Right lobe of liver (tissue), 6 donors: Measurements from ENCODE around the gene LPO. TPM values are rescaled to one million over a fixed set of nuclear protein-coding genes. Genes with fewer than 3 reads are reported as not detected.
A peak's percentile ranks its signal among the peaks of the same experiment; 100 is the strongest.

ENCODE experiments used
- ATAC-seq, 4 donors: fragments of 200-7000 bp; cut with Tn5 transposase; one replicate each; pipeline ENCODE4 v1.9.1; 2020; ENCODE audit warnings: mild to moderate bottlenecking in 4 of 4, moderate library complexity in 4 of 4
- DNase-seq, 3 donors: peaks; one replicate each; pipeline ENCODE4 v3.0.0-alpha.2; 2020
- H3K27ac ChIP-seq, 3 donors: fragments of 200-600 bp; one replicate each; pipeline ENCODE4 v1.8.0; 2022
- H3K27me3 ChIP-seq, 2 donors: fragments of 200-600 bp; one replicate each; pipeline ENCODE4 v1.8.0; 2022
- H3K36me3 ChIP-seq, 4 donors: fragments of 200-600 bp; sonication (generic) in 1 of 4; one replicate each; pipeline versions ENCODE4 v1.5.1 to v1.8.0; 2017 to 2022; ENCODE audit warnings: control low read depth in 1 of 4
- H3K4me1 ChIP-seq, 4 donors: fragments of 200-600 bp; sonication (generic) in 1 of 4; one replicate each; pipeline versions ENCODE4 v1.5.1 to v1.8.0; 2017 to 2022; ENCODE audit warnings: control low read depth in 1 of 4
- H3K4me3 ChIP-seq, 3 donors: fragments of 200-600 bp; one replicate each; pipeline ENCODE4 v1.8.0; 2022
- H3K9me3 ChIP-seq, 4 donors: fragments of 200-600 bp; sonication (generic) in 1 of 4; one replicate each; pipeline versions ENCODE4 v1.5.1 to v1.8.0; 2017 to 2022; ENCODE audit warnings: control low read depth in 1 of 4
- POLR2A ChIP-seq: fragments of 450-650 bp; IDR thresholded peaks from one replicate; pipeline ENCODE4 v1.6.1; 2017; ENCODE audit warnings: antibody characterized with exemption, mild to moderate bottlenecking
- WGBS: methylation state at CpG from one replicate; pipeline ENCODE4 v1.1.6; 2018; ENCODE audit warnings: low coverage, low lambda C conversion rate; ENCODE audit not compliant: insufficient coverage; ENCODE audit errors: missing lambda C conversion rate; 5-methylcytosine and 5-hydroxymethylcytosine counted together
- intact Hi-C, 2 donors: fragments of 100-400 bp; cut with DNase I; formaldehyde crosslinking; loops; one replicate each; pipeline versions ENCODE4 v1.11.2 to v1.14.1; 2022
- total RNA-seq, 6 experiments: library from RNA; depleted of rRNA in 2 of 6; stranded (reverse); fragments of >200 nt in 2 of 6; fragmentation: NEBNext Ultra II Directional in 3 of 6; extraction: Animal tissue kit (Norgen Biotek cat#: 25700) in 3 of 6; gene quantifications; one replicate each; pipeline versions ENCODE4 v1.1.0 to v1.2.4, GENCODE V29; 2016 to 2023
- TF ChIP-seq, protein P1 (sequence below), 4 donors: fragments of 200-600 bp in 3 of 4; fragments of 450-650 bp in 1 of 4; IDR thresholded peaks; one replicate each; pipeline versions ENCODE4 v1.5.1 to v1.8.0; 2016 to 2022; ENCODE audit warnings: antibody characterized with exemption in 4 of 4, mild to moderate bottlenecking in 2 of 4
- donor health status: DM: no; HTN: yes; CAD: no.
- donor health status: DM: no; HTN: no; CAD: no.
- donor health status: DM: no; HTN: no; CAD: no.
- donor health status: DM: no; HTN: yes; CAD: no.
- donor health status: DM: no; HTN: yes; CAD: no.

LPO gene
- total RNA-seq, 6 experiments from 2014 or later, result not detected

GRCh38 chr17:58317421-58318064, 79.2 kb downstream of the LPO start:
- Histone ChIP-seq H3K36me3 (no peaks in the 10 kb centered on the region), H3K9me3 (no peaks in the 10 kb centered on the region), H3K27ac (no peak overlapping the region), H3K4me3 (no peak overlapping the region), H3K4me1 (no peaks in the 10 kb centered on the region), H3K27me3 (no peaks in the 10 kb centered on the region)
- 25% methylated on average over 5 of the region's 5 CpGs for WGBS
- TF ChIP-seq, protein P1, sequence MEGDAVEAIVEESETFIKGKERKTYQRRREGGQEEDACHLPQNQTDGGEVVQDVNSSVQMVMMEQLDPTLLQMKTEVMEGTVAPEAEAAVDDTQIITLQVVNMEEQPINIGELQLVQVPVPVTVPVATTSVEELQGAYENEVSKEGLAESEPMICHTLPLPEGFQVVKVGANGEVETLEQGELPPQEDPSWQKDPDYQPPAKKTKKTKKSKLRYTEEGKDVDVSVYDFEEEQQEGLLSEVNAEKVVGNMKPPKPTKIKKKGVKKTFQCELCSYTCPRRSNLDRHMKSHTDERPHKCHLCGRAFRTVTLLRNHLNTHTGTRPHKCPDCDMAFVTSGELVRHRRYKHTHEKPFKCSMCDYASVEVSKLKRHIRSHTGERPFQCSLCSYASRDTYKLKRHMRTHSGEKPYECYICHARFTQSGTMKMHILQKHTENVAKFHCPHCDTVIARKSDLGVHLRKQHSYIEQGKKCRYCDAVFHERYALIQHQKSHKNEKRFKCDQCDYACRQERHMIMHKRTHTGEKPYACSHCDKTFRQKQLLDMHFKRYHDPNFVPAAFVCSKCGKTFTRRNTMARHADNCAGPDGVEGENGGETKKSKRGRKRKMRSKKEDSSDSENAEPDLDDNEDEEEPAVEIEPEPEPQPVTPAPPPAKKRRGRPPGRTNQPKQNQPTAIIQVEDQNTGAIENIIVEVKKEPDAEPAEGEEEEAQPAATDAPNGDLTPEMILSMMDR (IDR thresholded peaks at IDR 0.05), result peak; percentile 66 to 83 (median 70)
- no peak for TF ChIP-seq POLR2A
- DNase-seq (peak; percentile 37 to 52 (median 52)), ATAC-seq (peak; percentile 80 to 95 (median 90))
- intact Hi-C loops, result loop anchor here (5.0 kb wide), 2 partner anchors 115 to 130 kb away; no protein-coding TSS in a partner anchor

DNA sequence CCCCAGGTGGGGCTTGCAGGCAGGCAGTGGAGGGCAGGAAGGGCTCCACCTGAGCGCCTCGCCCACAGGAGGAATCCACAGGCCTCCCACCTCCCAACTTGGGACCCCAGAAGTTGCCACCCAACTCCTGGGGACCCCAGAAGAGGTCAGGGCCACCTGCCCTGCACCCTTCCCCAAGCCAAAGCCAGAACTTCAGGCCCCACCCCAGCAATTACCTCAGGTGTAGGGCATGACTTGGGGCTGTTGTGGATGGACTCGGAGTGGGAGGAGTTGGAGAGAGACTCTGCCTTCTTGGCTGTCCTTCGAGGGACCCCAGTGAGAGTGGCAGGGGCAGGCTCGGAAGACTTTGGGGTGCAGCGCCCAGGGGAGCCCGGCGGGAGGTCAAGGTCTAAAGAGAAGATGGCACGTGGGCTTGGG, 79.7 kb downstream of the LPO start:
- no peaks in the 10 kb centered on the region for H3K27me3 ChIP-seq
- H3K9me3 ChIP-seq, result no peaks in the 10 kb centered on the region
- WGBS, result 40% methylated on average over 1 of the region's 9 CpGs
- ATAC-seq, result no peak
- no peaks in the 10 kb centered on the region for H3K36me3 ChIP-seq
- H3K4me3 ChIP-seq, result no peak overlapping the region
- no peaks in the 10 kb centered on the region for H3K4me1 ChIP-seq
- no peak overlapping the region for H3K27ac ChIP-seq
- intact Hi-C loops, result loop anchor here (5.0 kb wide), 2 partner anchors 114 to 129 kb away; no protein-coding TSS in a partner anchor
- no peak for TF ChIP-seq POLR2A
- TF ChIP-seq, protein P1 (IDR thresholded peaks at IDR 0.05), result no peak
- DNase-seq, result peak; percentile 14 to 45 (median 39)

Other genes starting within 250 kb of the LPO start
- 10 to 100 TPM; 55.7 to 92.0 (median 80.0) TPM for gene SRSF1, start 231.3 kb upstream of the LPO start, total RNA-seq
- gene DYNLL2, start 155.2 kb upstream of the LPO start, total RNA-seq, result 10 to 100 TPM; 13.3 to 28.7 (median 17.7) TPM
- not detected for gene OR4D1, start 90.2 kb upstream of the LPO start, total RNA-seq
- gene OR4D2, start 71.6 kb upstream of the LPO start, total RNA-seq, result not detected
- gene EPX, start 45.9 kb upstream of the LPO start, total RNA-seq, result under 1 TPM in 1 of 6 experiments, not detected in 5; 0.07 TPM
- gene MKS1, start 19.3 kb upstream of the LPO start, total RNA-seq, result 1 to 10 TPM; 3.3 to 9.2 (median 7.2) TPM
- 1 to 10 TPM in 2 of 6 experiments, under 1 TPM in 2, not detected in 2; 0.26 to 4.2 (median 1.9) TPM for gene MPO, start 42.4 kb downstream of the LPO start, total RNA-seq
- gene TSPOAP1, start 90.2 kb downstream of the LPO start, total RNA-seq, result 1 to 10 TPM in 5 of 6 experiments, under 1 TPM in 1; 0.87 to 8.3 (median 3.8) TPM
- 10 to 100 TPM; 24.8 to 50.9 (median 37.0) TPM for gene SUPT4H1, start 113.6 kb downstream of the LPO start, total RNA-seq
- 10 to 100 TPM in 2 of 6 experiments, 1 to 10 TPM in 4; 1.7 to 11.5 (median 6.0) TPM for gene RNF43, start 178.9 kb downstream of the LPO start, total RNA-seq
- gene HSF5, start 249.8 kb downstream of the LPO start, total RNA-seq, result under 1 TPM in 5 of 6 experiments, not detected in 1; 0.06 to 0.18 (median 0.10) TPM